NCI-H69 (cell line): ENCODE measurements around the gene PRDM12.
A peak's percentile ranks its signal among the peaks of the same experiment; 100 is the strongest.

Experiments used
- DNase-seq: peaks from one replicate; lab custom pipeline; 2025; lab: John Stamatoyannopoulos, UW

PRDM12 gene

GRCh38 chr9:130664251-130665028, at the start of gene PRDM12:
PRDM12 (plus strand) TSS chr9:130664594; CDS start chr9:130664654, 60 bp downstream.
- DNase-seq = peak; percentile 55

GRCh38 chr9:130616451-130616850, 47.9 kb upstream of the PRDM12 start:
- no peak for DNase-seq

GRCh38 chr9:130623466-130623865, 40.9 kb upstream of the PRDM12 start:
- no peak for DNase-seq

- no peak for DNase-seq
Measured at GRCh38 chr9:130624154-130624553, 40.2 kb upstream of the PRDM12 start.

GRCh38 chr9:130626249-130626996, 38.0 kb upstream of the PRDM12 start:
- DNase-seq = no peak

GRCh38 chr9:130627051-130627450, 37.3 kb upstream of the PRDM12 start:
- DNase-seq = no peak

GRCh38 chr9:130627896-130628792, 36.2 kb upstream of the PRDM12 start:
- no peak for DNase-seq

GRCh38 chr9:130629443-130630070, 34.8 kb upstream of the PRDM12 start:
- no peak for DNase-seq

GRCh38 chr9:130630071-130630450, 34.3 kb upstream of the PRDM12 start:
- DNase-seq = no peak

GRCh38 chr9:130630506-130631330, 33.7 kb upstream of the PRDM12 start:
- DNase-seq = no peak

GRCh38 chr9:130631331-130632080, 32.9 kb upstream of the PRDM12 start:
- DNase-seq = no peak

GRCh38 chr9:130632081-130632710, 32.2 kb upstream of the PRDM12 start:
- DNase-seq = no peak

- DNase-seq = no peak
Measured at GRCh38 chr9:130632841-130633240, 31.6 kb upstream of the PRDM12 start.

- no peak for DNase-seq
Measured at GRCh38 chr9:130633336-130634190, 30.8 kb upstream of the PRDM12 start.

GRCh38 chr9:130634191-130634768, 30.1 kb upstream of the PRDM12 start:
- DNase-seq = no peak

GRCh38 chr9:130634801-130635200, 29.6 kb upstream of the PRDM12 start:
- peak; percentile 50 for DNase-seq

- no peak for DNase-seq
Measured at GRCh38 chr9:130635306-130635705, 29.1 kb upstream of the PRDM12 start.
